GM21515 (cell line): Measurements from ENCODE around the gene MAPK14.

Source experiments
- ATAC-seq: cut with Tn5 transposase; IDR thresholded peaks from one replicate; pipeline ENCODE4 v1.9.1; 2021; ENCODE audit not compliant: unreplicated experiment

The MAPK14 gene

DNA sequence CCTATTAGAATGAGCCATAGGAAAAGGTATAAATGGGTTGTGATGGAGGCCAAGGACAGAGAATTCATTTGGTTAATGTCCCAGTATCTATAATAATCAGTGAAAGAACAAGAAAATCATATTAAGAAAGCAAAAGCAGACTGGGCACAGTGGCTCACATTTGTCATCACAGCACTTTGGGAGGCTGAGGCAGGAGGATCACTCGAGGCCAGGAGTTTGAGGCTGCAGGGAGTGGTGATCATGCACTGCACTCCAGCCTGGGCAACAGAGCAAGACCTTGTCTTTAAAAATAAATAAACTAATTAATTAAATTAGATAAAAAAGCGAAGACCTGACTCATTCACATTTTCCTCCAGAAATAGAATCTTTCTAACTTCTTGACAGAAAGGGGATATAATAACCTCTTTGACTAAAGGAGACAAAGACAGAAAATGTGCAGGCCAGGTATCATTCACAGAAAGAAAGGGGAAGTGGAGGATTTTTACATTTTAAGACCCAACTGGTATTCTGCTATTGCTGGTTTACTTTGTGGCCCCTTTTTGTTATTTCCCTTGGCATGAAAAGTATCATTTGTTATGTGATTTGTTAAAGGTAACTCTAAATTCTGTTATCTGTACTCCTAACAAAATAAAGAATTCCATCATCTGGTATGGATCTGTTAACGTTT, 70.8 kb downstream of the MAPK14 start:
- ATAC-seq: no peak

DNA sequence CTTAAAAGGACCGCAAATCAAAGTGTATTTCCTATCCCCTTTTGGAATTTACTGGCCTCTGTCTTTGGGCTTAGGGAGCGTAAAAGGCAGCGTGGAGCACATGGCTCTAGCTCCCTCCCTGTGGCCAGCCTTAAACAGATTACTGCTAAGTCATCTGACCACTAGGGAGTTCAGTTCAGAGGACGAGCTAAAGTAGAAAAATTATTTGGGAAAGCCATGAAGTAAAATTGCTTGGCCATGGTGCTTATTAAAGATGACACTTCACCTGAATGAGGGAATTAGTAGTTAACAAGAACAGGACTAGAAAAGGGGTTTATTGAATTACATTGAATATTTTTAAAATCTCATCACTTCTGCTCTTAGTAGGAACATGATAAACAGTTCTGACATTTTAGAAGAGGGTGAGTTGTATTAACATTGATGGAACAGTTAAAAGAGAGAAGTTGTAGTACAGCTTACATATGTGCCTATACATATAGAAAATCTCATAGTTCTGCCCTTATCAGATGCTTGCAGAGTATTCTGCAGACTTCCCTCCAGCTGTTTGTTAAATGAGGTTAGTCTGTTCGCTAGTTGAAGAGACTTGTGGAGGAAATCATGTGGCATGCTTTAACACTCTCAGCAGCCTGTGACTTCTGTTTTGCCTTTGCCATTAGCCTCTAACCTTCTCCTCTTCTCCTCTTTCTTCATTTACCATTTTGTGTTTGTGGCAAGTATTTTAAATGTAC, 71.5 kb downstream of the MAPK14 start:
- ATAC-seq: no peak

DNA sequence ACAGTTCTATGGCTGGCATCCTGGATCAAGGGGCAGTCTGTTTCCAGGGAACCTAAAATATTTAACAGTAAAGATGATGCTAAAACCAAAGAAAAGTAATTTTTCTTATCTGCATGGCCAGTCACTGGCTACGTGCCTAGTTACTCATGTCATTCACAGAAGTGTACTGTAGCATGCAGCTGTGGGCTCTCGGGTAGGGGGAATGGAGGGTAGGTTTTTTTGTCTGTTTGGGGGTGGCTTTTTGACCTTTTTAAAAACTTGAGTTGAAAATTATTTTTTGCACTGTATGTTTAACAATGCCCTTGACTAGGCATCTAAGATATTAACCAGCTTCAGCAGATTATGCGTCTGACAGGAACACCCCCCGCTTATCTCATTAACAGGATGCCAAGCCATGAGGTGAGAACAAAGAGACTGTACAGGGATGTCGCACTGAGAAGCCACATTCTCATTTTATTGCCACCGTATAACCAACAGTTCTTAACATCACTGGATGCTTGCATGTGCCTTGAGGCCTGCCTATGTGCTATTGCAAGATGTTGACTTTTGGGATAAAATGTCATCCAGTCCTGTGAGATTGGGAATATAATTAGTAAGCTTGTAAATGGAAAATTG, 72.4 kb downstream of the MAPK14 start:
- no peak for ATAC-seq

DNA sequence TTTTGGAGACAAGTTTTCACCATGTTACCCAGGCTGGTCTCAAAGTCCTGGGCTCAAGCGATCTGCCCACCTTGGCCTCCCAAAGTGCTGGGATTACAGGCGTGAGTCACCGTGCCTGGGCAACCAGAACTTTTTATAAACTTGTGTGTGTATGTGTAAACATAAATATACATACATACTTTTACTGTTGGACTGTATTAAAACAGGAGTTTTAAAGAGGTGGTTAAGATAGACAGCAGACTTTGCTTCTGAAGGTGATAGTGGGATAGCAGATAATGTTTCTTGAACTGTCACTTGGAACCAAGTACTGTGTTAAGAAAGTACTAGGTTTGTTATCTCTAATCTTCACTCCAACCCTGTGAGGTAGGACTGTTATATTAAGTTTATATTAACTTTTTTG, 74.1 kb downstream of the MAPK14 start:
- ATAC-seq: no peak

DNA sequence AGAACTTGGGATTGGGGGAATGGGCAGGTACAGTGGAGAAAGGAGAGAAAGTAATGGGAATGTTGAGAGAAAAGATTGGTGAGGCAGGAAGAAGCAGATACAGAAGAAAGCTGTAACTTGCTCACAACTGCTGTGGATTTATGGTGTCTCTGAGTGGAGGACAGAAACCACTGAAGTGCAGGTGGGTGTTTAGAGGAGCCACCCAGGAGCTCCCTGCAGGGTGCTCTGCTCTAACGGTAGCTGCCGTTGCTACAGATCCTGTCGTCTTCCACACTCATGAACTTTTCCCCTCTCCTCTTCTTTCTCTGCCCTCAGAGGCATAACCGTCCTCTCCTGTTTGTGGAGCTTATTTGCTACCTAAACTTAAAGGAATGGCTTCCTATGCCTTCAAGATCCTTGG, 75.2 kb downstream of the MAPK14 start:
- ATAC-seq: no peak

DNA sequence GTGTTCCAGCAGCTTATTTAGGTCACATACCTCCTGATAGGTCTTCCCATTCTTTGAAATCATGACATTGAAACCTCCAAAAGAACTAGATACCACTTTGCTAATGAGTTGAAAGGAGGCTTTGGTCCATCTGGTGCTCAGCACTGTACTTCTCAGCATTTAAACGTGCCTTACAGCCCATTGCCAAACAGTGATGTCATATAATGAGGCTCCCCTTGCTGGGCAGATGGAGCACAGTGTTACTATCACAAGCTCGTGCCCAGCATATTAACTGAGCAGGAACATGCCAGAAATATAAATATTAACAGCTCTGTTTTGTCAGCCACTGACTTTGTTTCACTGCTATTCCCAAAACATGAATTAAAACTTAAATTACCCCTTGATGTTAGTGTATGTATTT, 77.2 kb downstream of the MAPK14 start:
- ATAC-seq: no peak

DNA sequence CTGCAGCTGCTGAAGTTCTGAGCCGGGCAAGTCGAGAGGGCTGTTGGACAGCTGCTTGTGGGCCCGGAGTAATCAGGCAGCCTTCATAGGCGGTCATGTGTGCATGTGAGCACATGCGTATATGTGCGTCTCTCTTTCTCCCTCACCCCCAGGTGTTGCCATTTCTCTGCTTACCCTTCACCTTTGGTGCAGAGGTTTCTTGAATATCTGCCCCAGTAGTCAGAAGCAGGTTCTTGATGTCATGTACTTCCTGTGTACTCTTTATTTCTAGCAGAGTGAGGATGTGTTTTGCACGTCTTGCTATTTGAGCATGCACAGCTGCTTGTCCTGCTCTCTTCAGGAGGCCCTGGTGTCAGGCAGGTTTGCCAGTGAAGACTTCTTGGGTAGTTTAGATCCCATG, 81.5 kb downstream of the MAPK14 start:
- no peak for ATAC-seq

DNA sequence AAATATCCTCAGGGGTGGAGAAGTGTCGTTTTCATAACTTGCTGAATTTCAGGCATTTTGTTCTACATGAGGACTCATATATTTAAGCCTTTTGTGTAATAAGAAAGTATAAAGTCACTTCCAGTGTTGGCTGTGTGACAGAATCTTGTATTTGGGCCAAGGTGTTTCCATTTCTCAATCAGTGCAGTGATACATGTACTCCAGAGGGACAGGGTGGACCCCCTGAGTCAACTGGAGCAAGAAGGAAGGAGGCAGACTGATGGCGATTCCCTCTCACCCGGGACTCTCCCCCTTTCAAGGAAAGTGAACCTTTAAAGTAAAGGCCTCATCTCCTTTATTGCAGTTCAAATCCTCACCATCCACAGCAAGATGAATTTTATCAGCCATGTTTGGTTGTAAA, 82.4 kb downstream of the MAPK14 start:
- ATAC-seq: no peak

DNA sequence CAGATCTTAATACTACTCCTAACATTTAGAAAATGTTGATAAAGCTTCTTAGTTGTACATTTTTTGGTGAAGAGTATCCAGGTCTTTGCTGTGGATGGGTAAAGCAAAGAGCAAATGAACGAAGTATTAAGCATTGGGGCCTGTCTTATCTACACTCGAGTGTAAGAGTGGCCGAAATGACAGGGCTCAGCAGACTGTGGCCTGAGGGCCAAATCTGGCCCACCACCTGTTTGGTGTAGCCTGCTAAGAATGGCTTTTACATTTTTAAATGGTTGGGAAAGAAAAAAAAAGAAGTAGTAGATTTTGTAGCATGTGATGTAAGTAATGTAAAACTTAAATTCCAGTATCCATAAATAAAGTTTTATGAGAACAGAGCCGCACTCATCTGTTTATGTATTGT, 83.3 kb downstream of the MAPK14 start:
- no peak for ATAC-seq

DNA sequence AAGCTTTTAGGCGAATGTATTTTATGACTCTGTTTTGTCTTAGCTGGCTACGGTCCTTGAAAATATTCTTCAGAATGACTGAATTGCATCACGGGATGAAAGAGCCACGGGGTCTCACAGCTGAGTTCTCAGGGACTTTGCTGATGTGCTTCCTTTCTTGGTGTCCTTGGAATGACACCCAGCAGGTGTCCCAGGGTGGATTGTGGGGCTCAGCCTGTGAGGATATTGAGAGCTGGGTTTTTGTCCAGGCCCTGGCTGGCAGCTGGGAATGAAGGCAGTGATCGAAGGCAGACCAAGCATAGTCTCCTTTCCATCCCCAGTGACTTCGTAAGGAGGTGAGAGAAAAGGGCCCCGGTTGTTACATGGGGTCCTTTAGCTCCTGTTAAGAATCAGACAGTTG, 83.9 kb downstream of the MAPK14 start:
- ATAC-seq: no peak

DNA sequence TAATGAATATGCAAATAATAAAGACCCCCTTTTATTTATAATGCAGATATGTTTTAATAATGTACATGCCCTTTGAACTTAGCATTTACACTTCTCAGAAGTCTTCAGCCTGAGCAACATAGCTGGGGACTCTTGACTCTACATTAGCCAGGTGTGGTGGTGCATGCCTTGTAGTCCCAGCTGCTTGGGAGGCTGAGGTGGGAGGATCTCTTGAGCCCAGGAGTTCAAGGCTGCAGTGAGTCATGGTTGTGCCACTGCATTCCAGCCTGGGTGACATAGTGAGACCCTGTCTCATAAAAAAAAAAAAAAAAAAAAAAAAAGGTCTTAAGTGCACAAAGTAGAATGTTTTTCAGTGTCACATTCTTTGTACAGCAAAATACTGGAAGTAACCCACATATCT, 85.4 kb downstream of the MAPK14 start:
- ATAC-seq: no peak

DNA sequence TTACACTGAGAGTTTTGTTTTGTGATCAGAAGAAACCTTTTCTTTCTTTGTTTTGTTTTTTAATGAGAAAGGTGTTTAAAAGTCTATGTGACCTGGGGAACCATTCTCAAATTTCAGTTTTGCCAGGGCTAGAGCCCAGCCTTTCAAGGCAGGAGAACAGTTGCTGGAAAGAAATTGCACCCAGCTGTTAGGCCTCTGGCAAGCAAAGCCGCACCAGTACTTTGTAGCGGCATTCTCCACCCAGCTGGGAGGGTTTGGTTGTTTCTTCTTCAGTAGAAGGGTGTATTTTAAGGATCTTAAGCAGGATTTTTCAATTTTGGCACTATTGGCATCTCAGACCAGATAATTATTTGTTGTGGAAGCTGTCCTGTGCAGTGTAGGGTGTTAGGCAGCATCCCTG, 86.1 kb downstream of the MAPK14 start:
- ATAC-seq: no peak

DNA sequence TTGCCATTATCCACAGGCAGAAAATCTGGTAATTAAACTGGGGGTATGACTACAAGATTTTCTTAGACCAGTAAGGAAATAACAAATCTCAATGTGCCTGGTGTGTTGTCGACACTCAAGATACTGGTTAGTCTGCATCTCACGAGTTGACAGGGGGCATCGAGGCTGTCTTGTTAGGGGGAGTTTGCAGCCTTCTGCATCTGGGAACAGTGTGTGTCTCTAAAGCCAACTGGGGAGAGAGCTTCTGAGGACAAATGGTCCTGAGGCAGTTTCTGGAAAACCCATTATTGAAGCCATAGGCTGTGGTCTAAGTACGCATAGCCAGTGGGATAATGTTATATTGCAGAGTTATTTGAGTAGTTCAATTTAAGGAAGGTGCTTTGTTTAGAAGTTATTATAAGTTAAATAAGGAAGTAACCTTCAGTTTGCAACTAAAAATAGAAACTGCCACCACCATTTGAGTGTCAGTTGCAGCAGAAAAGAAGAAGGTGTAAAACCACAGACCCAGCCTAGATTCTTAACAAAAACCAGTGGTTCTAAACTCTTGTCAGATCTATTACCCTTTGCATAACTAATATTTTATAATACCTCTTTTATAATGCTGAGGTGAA, 87.3 kb downstream of the MAPK14 start:
- ATAC-seq: no peak

DNA sequence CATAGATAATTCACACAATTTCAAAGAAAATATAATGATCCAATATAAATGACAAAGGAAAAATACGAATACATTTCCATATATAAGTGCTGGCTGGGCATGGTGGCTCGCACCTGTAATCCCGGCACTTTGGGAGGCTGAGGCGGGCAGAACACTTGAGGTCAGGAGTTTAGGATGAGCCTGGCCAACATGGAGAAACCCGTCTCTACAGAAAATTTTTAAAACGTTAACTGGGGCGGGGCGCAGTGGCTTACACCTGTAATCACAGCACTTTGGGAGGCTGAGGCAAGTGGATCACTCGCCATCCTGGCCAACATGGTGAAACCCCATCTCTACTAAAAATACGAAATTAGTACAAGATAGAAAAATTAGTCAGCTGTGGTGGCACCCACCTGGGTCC, 87.8 kb downstream of the MAPK14 start:
- ATAC-seq: no peak

DNA sequence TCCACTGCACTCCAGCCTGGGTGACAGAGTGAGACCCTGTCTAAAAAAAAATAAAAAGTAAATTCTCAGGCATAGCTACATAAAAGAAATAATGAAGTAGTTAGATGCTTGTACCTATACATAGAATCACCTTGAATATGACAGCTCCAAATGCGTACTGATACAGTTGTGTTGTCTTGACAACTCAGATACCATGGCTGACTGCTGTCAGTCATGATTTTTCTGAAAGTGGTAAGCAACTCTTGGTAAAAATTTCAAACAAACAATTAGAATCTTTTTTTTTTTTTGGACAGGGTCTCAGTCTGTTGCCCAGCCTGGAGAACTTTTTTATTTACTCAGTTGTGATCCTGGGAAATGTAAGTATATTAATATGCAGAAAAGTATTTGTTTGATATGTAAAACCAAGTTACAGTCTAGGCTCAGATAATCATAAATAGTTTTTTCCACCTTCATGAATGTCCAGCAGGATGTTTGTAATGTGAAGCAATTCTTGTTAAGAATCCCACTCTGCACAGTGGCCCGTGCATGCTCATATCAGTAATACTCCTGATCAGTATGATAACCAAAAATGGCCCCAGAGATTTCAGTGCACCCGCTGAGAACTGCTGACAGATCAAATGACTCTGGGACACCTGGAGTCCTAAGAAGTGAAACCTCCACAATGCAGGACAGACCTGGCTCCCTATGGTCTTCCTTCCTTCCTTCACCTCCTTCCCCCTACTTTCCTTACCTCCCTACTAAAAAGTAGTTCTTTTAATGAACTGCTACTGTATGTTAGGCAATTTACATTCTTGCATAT, 88.7 kb downstream of the MAPK14 start:
- no peak for ATAC-seq

DNA sequence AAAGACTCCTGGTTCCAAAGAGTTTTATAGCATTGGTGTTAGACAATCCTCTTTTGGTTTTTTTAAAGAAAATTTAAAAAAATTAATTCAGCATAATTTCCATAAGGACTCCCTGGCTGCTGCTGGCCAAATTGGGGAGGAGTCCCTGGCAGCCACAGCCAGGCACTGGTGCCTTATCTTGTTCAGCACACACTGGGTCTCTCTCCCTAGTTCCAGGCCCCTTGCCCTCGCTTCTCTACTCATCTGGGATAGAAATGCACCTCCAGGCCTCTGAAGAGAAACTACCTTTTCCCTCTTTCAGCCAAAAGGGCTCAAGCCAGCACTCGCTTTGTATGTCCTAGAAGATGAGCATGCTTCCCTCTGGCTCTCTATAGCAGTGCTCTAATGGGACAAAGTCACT, 89.3 kb downstream of the MAPK14 start:
- ATAC-seq: no peak

DNA sequence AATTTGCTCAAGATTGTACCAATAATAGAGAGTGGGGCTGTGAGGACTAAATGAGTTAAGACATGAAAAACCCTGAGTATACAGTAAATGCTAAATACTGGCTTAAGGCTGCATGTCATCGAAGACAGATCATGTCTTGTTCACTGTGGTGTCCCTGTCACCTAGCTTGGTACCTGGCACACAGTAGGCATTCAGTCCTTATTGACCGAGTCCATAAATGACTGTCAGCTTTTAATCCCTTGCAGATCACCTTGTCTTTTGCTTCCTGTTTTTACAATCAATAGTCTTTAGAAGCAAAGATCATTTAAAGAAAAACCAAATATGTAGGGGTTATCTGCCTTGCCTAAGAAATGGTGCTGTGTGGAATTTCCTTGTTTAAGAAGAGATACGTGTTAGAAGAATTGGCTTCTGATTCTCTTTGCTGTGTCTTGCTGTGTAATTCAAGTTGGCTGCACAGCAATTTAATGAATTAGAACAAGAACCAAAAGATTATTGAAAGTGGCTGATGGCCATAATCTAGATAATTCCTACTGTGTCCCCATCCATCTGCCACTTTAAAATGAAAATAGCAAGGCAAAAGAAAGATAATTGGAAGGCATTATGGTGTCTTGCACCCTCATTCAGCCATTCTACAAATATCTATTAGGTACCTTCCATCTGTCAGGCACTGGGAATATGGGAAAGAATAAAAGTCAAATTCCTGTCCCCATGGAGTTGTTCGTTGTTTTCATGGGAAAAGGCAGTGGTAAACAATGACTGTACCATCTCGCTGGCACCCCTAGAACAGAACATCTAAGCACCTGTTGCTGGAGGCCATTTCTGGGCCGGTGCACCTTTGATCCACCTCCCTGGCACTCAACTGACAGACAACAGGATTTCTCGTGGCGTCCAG, 90.3 kb downstream of the MAPK14 start:
- no peak for ATAC-seq

DNA sequence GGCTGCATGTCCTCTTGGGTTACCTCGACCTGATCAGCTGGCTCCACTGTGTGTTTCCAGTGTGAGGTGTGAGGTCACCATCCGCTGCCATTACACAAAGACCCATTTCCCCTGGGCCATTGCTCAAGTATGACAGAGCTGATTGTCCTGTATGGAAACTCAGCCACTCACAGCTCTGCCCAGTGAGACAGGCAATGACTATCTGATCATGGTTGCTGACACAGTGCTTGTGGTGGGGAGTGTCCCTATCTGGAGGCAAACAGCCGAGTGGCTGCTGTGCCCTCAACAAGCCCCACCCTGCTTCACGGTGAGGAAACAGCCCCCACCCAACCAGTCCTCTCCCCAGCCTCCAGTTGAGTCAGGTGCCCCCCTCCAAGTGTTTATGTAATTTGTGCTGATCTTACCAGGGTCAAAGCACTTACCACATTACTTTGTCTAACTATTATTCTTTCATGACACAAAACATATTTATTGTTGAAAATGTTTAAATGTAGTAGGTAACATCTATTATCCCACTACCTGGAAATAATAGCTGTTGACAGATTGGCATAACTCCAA, 91.0 kb downstream of the MAPK14 start:
- no peak for ATAC-seq

DNA sequence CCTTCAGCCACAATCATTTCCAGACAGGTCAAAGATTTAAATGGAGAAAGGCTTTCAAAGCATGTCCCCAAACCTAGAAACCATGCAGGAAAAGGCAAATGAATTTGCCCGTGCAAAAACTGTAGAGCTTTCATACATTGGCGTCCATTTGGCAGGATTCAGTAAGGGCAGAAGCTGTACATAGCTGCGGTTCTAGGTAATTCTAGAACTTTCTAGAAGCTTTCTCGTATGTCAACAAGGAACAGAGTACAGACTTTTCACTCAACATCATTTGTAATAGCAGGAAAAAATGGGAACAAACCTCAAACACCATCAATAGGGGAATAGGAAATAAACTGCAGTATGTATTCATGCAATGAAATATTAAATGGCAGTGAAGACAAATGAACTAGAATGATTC, 91.6 kb downstream of the MAPK14 start:
- ATAC-seq: no peak

DNA sequence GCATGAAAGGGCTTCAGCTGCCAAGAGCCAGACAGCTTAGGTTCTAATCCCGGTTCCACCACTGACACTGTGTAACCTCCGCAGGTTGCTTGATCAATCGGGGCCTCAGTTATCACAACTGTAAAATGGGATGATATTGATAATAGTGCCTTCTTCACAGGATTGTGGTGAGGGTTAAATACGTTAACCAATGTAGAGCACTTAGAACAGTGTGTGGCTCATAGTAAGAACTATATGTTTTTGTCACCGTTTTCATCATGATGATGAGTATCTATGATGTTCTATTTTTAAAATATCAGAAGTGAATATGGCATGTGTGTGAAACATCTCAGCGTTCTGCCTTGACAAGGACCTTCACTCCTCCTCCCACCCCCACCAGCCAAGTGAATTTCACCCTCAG, 92.4 kb downstream of the MAPK14 start:
- ATAC-seq: no peak
